ENCODE measurements around the gene KCNH5.

Gene KCNH5

GRCh38 chr14:62696929-62697328 lies 348.3 kb downstream of the KCNH5 start:
- DNase-seq (ENCODE audit: low read depth in 1 of 2, low spot score in 1 of 2) = no peak
- TF ChIP-seq JUND (IDR thresholded peaks at IDR 0.05; ENCODE audit: low read depth) = no peak
- in situ Hi-C loops (cut with HindIII; ENCODE audit: low pct_unique_long_range_greater_than_20kb, low sequenced_read_pairs) = no loop called here

GRCh38 chr14:62696331-62696924 lies 348.8 kb downstream of the KCNH5 start:
- in situ Hi-C loops (cut with HindIII; ENCODE audit: low pct_unique_long_range_greater_than_20kb, low sequenced_read_pairs) = no loop called here
- DNase-seq (ENCODE audit: low read depth in 1 of 2, low spot score in 1 of 2) = no peak
- no peak for TF ChIP-seq JUND (IDR thresholded peaks at IDR 0.05; ENCODE audit: low read depth)

GRCh38 chr14:62694075-62694474 lies 351.2 kb downstream of the KCNH5 start:
- DNase-seq (ENCODE audit: low read depth in 1 of 2, low spot score in 1 of 2) = no peak
- in situ Hi-C loops (cut with HindIII; ENCODE audit: low pct_unique_long_range_greater_than_20kb, low sequenced_read_pairs) = no loop called here
- no peak for TF ChIP-seq JUND (IDR thresholded peaks at IDR 0.05; ENCODE audit: low read depth)

- DNase-seq (ENCODE audit: low read depth in 1 of 2, low spot score in 1 of 2) = peak in 1 of 2 experiments; percentile 5
- TF ChIP-seq JUND (IDR thresholded peaks at IDR 0.05; ENCODE audit: low read depth) = no peak
- in situ Hi-C loops (cut with HindIII; ENCODE audit: low pct_unique_long_range_greater_than_20kb, low sequenced_read_pairs) = no loop called here
Observed at GRCh38 chr14:62692490-62693106, 352.7 kb downstream of the KCNH5 start.

- TF ChIP-seq JUND (IDR thresholded peaks at IDR 0.05; ENCODE audit: low read depth) = peak; percentile 98
- in situ Hi-C loops (cut with HindIII; ENCODE audit: low pct_unique_long_range_greater_than_20kb, low sequenced_read_pairs) = no loop called here
- DNase-seq (ENCODE audit: low read depth in 1 of 2, low spot score in 1 of 2) = peak; percentile 40 to 88
Observed at GRCh38 chr14:62691647-62692489, 353.4 kb downstream of the KCNH5 start.

- in situ Hi-C loops (cut with HindIII; ENCODE audit: low pct_unique_long_range_greater_than_20kb, low sequenced_read_pairs) = no loop called here
- no peak for DNase-seq (ENCODE audit: low read depth in 1 of 2, low spot score in 1 of 2)
- TF ChIP-seq JUND (IDR thresholded peaks at IDR 0.05; ENCODE audit: low read depth) = no peak
Observed at GRCh38 chr14:62689733-62690132, 355.5 kb downstream of the KCNH5 start.

GRCh38 chr14:62687818-62688217 lies 357.4 kb downstream of the KCNH5 start:
- no peak for TF ChIP-seq JUND (IDR thresholded peaks at IDR 0.05; ENCODE audit: low read depth)
- no peak for DNase-seq (ENCODE audit: low read depth in 1 of 2, low spot score in 1 of 2)
- in situ Hi-C loops (cut with HindIII; ENCODE audit: low pct_unique_long_range_greater_than_20kb, low sequenced_read_pairs) = no loop called here

- no peak for DNase-seq (ENCODE audit: low read depth in 1 of 2, low spot score in 1 of 2)
- in situ Hi-C loops (cut with HindIII; ENCODE audit: low pct_unique_long_range_greater_than_20kb, low sequenced_read_pairs) = no loop called here
- TF ChIP-seq JUND (IDR thresholded peaks at IDR 0.05; ENCODE audit: low read depth) = no peak
Observed at GRCh38 chr14:62684376-62684775, 360.9 kb downstream of the KCNH5 start.

- no peak for DNase-seq (ENCODE audit: low read depth in 1 of 2, low spot score in 1 of 2)
- in situ Hi-C loops (cut with HindIII; ENCODE audit: low pct_unique_long_range_greater_than_20kb, low sequenced_read_pairs) = no loop called here
- no peak for TF ChIP-seq JUND (IDR thresholded peaks at IDR 0.05; ENCODE audit: low read depth)
Observed at GRCh38 chr14:62682208-62682607, 363.1 kb downstream of the KCNH5 start.

GRCh38 chr14:62674563-62675237 lies 370.6 kb downstream of the KCNH5 start:
- TF ChIP-seq JUND (IDR thresholded peaks at IDR 0.05; ENCODE audit: low read depth) = no peak
- no peak for DNase-seq (ENCODE audit: low read depth in 1 of 2, low spot score in 1 of 2)
- in situ Hi-C loops (cut with HindIII; ENCODE audit: low pct_unique_long_range_greater_than_20kb, low sequenced_read_pairs) = no loop called here

- no peak for TF ChIP-seq JUND (IDR thresholded peaks at IDR 0.05; ENCODE audit: low read depth)
- DNase-seq (ENCODE audit: low read depth in 1 of 2, low spot score in 1 of 2) = no peak
- in situ Hi-C loops (cut with HindIII; ENCODE audit: low pct_unique_long_range_greater_than_20kb, low sequenced_read_pairs) = no loop called here
Observed at GRCh38 chr14:62673014-62673755, 372.1 kb downstream of the KCNH5 start.

- no peak for DNase-seq (ENCODE audit: low read depth in 1 of 2, low spot score in 1 of 2)
- TF ChIP-seq JUND (IDR thresholded peaks at IDR 0.05; ENCODE audit: low read depth) = no peak
- in situ Hi-C loops (cut with HindIII; ENCODE audit: low pct_unique_long_range_greater_than_20kb, low sequenced_read_pairs) = no loop called here
Observed at GRCh38 chr14:62670526-62670925, 374.7 kb downstream of the KCNH5 start.
